Activated CD4-positive, alpha-beta T cell treated with anti-CD3 and anti-CD28 coated beads, Interleukin-2, amount 10 ng/mL, durations not matched to agents 7 days and 5 days (primary cell): ENCODE results near the gene MAPK10. TPM values are rescaled to one million over a fixed set of nuclear protein-coding genes. Genes with fewer than 3 reads are reported as not detected.

Experiments
- CTCF ChIA-PET: fragments of 350-600 bp; sonication (Branson Sonifier 250); formaldehyde crosslinking; loops from one replicate; lab custom pipeline; 2021; ENCODE audit warnings: antibody characterized with exemption; lab: Charles Lee
- POLR2A ChIA-PET: fragments of 350-600 bp; sonication (Branson Sonifier 250); formaldehyde crosslinking; loops from one replicate; lab custom pipeline; 2021; ENCODE audit warnings: antibody characterized with exemption; lab: Charles Lee
- DNase-seq: peaks from one replicate; pipeline ENCODE4 v3.0.0-alpha.2; 2020
- H3K27ac Mint-ChIP-seq: one replicate; pipeline ENCODE4 v1.8.0; 2021; ENCODE audit warnings: mild to moderate bottlenecking, moderate library complexity, mixed read lengths
- H3K27me3 Mint-ChIP-seq: one replicate; pipeline ENCODE4 v1.8.0; 2021; ENCODE audit warnings: mixed read lengths
- H3K36me3 Mint-ChIP-seq: one replicate; pipeline ENCODE4 v1.8.0; 2021; ENCODE audit warnings: low read depth, mixed read lengths
- H3K4me1 Mint-ChIP-seq: one replicate; pipeline ENCODE4 v1.8.0; 2021; ENCODE audit warnings: mixed read lengths
- H3K4me3 Mint-ChIP-seq: one replicate; pipeline ENCODE4 v1.8.0; 2021; ENCODE audit warnings: mild to moderate bottlenecking, moderate library complexity, mixed read lengths
- H3K9me3 Mint-ChIP-seq: one replicate; pipeline ENCODE4 v1.8.0; 2021; ENCODE audit warnings: mixed read lengths
- total RNA-seq, 2 experiments: library from RNA; stranded (reverse); gene quantifications; one replicate each; pipeline ENCODE4 v1.2.3, GENCODE V29; 2021

The MAPK10 gene
- total RNA-seq: not detected

DNA sequence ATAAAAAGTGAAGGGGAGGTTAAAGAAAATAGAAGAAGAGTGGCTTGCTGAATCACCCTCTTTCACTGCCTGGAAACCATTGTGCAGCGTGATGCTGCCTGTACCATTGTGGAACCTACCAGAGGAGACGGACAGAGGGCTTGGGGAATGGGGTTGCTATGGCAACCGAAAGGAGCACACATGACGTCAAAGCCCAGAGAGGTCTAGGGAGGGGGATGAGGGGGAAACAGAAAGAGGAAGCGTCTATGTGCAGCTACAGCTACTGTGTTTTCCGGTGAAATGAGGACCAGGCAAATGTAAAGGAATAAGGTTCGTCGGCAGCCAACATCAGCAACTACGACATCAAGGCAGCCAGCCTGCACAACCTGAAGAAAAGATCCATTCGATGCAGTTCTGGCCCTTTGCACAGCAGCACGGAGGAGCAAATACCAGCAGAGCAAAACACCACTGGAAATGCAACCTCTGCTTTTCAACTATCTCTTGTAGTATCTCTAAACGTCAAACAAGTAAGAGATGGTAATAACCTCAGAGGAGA, at the start of gene MAPK10:
MAPK10 (minus strand) TSS at position 110 of the 535 bp plus-strand sequence.
- CTCF ChIA-PET: no interaction called here
- Mint-ChIP-seq H3K27me3 (peaks cover 8% of the 10 kb centered on the region), H3K9me3 (no peaks in the 10 kb centered on the region), H3K27ac (peak within 1 kb of the TSS; percentile 88), H3K4me3 (peak within 1 kb of the TSS; percentile 72), H3K36me3 (no peaks in the 10 kb centered on the region), H3K4me1 (peaks cover 18% of the 10 kb centered on the region)
- POLR2A ChIA-PET: no interaction called here
- peak; percentile 72 for DNase-seq

DNA sequence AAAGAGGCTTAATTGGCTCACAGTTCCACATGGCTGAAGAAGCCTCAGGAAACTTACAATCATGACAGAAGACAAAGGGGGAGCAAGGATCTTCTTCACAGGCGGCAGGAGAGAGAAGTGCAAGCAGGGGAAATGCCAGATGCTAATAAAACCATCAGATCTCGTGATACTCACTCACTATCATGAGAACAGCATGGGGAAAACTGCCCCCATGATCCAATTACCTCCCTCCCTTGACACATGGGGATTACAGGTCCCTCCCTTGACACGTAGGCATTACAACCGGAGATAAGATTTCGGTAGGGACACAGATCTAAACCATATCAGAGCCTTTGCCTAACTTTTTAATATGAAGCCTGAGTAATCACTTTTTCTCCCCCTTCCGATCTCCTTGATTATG, 43.7 kb upstream of the MAPK10 start:
- peaks cover 3% of the 10 kb centered on the region for H3K9me3 Mint-ChIP-seq

DNA sequence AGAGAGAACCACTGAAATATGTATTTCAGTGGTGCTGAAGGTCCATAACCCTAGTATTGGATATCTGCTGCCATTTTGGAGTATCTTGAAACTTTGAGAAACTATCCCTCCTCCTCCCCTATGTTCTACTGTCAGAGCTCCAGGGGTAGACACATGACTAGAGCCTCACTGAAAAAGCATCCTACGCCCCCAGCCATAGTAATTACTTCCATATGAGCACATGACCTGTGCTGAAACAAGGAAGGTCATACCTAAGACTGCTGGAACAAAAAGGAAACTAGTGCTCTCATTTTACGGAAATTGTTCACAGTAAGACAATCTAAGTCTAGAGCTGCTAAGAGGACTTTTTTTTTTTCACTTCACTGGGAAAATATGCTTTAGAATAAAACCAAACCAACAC, 42.0 kb upstream of the MAPK10 start:
- ChIA-PET POLR2A (no interaction called here), CTCF (no interaction called here)

More for the DNA sequence above, 43.7 kb upstream of the MAPK10 start:
- ChIA-PET POLR2A (no interaction called here), CTCF (no interaction called here)
- Mint-ChIP-seq H3K27me3 (peaks cover 2% of the 10 kb centered on the region), H3K36me3 (no peaks in the 10 kb centered on the region), H3K4me1 (no peaks in the 10 kb centered on the region), H3K4me3 (no peak overlapping the region), H3K27ac (no peak overlapping the region)
- no peak for DNase-seq

DNA sequence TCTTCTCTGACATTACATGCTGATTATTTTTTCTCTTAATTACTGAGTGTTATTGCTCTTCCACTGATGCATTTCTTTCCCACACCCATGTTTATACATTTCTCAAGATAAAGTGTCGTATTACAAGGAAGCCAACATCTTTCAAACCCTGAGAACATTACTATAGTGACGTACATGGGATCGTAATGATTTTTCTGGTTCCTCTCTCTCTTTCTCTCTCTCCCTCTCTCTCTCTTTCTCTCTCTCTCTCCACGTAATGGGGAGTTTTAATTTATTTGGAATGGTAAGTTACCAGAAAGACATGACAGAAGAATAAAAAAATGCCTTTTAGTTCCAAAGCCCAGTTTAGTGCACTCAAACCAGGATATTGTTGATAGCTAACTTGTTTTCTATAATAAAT, 40.4 kb upstream of the MAPK10 start:
- H3K4me3 Mint-ChIP-seq: no peak overlapping the region
- no peaks in the 10 kb centered on the region for H3K4me1 Mint-ChIP-seq
- H3K27me3 Mint-ChIP-seq: peaks cover 2% of the 10 kb centered on the region
- H3K36me3 Mint-ChIP-seq: no peaks in the 10 kb centered on the region
- no peak for DNase-seq
- ChIA-PET POLR2A (no interaction called here), CTCF (no interaction called here)
- H3K27ac Mint-ChIP-seq: no peak overlapping the region
- H3K9me3 Mint-ChIP-seq: no peaks in the 10 kb centered on the region

More for the DNA sequence above, 42.0 kb upstream of the MAPK10 start:
- Mint-ChIP-seq H3K27ac (no peak overlapping the region), H3K27me3 (peaks cover 2% of the 10 kb centered on the region), H3K4me3 (no peak overlapping the region), H3K36me3 (no peaks in the 10 kb centered on the region), H3K9me3 (no peaks in the 10 kb centered on the region), H3K4me1 (no peaks in the 10 kb centered on the region)
- no peak for DNase-seq

DNA sequence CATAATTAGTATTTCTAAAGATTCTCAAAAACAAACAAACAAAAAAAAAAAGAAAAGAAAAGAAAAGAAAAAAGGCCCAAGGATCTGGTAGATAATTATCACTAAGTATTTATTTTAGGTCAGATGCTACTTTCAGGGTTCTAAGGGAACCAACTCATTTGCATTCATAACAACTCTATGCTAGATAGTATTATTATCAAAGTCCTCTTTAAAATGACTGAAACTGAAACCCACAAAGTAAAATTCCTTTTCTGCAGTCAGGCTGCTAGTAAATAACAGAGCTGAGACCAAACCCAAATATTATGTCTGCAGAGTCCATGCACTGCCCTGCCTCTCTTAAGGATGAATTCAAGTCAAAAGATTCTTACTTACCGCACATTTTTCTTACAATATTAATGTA, 38.3 kb upstream of the MAPK10 start:
- H3K27me3 Mint-ChIP-seq: no peaks in the 10 kb centered on the region
- POLR2A ChIA-PET: no interaction called here
- no peak for DNase-seq
- no peak overlapping the region for H3K27ac Mint-ChIP-seq
- H3K4me3 Mint-ChIP-seq: no peak overlapping the region
- H3K36me3 Mint-ChIP-seq: no peaks in the 10 kb centered on the region
- no peaks in the 10 kb centered on the region for H3K4me1 Mint-ChIP-seq
- no peaks in the 10 kb centered on the region for H3K9me3 Mint-ChIP-seq
- CTCF ChIA-PET: no interaction called here

DNA sequence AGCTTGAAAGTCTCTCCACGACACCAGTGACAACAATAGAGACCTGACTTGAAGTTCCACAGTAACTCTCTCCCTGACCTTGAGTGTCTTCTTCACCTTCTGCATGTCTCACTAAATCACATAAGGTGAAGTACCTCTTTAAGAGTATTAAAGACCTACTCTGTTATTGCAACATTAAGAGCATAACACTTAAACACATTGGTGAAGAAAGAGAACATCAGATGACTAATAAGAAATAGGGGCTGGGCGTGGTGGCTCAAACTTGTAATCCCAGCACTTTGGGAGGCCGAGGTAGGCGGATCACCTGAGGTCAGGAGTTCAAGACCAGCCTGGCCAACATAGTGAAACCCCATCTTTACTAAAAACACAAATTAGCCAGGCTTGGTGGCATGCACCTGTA, 33.9 kb upstream of the MAPK10 start:
- peaks cover 2% of the 10 kb centered on the region for H3K27me3 Mint-ChIP-seq
- no peaks in the 10 kb centered on the region for H3K36me3 Mint-ChIP-seq
- H3K4me3 Mint-ChIP-seq: no peak overlapping the region
- ChIA-PET POLR2A (no interaction called here), CTCF (no interaction called here)
- H3K4me1 Mint-ChIP-seq: no peaks in the 10 kb centered on the region
- no peak overlapping the region for H3K27ac Mint-ChIP-seq
- no peak for DNase-seq
- H3K9me3 Mint-ChIP-seq: no peaks in the 10 kb centered on the region

DNA sequence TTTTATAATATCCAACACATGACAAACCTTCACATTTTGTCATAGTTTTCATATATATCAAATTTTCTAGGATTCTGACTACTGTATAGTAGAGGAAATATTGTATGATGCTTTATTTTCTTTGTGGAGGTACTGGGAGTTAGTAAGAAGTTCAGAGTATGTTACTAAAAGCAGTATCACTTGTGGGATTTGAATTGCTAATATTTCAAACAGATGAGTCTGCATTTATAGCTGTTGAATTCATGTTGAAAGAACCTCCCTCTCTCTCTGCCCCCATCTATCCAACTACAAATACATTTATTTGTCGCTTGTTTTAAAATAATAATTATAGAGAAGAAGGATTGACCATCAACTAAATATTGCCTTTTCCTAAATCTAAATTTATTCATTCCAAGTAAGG, 29.8 kb upstream of the MAPK10 start:
- peaks cover 7% of the 10 kb centered on the region for H3K27me3 Mint-ChIP-seq
- H3K36me3 Mint-ChIP-seq: no peaks in the 10 kb centered on the region
- no peaks in the 10 kb centered on the region for H3K9me3 Mint-ChIP-seq
- CTCF ChIA-PET: interaction anchor here (0.6 kb wide), 1 partner anchor 157 kb away, joined by 3 read pairs; no protein-coding TSS in a partner anchor
- no peak overlapping the region for H3K27ac Mint-ChIP-seq
- no peak overlapping the region for H3K4me3 Mint-ChIP-seq
- DNase-seq: no peak
- POLR2A ChIA-PET: no interaction called here
- no peaks in the 10 kb centered on the region for H3K4me1 Mint-ChIP-seq

DNA sequence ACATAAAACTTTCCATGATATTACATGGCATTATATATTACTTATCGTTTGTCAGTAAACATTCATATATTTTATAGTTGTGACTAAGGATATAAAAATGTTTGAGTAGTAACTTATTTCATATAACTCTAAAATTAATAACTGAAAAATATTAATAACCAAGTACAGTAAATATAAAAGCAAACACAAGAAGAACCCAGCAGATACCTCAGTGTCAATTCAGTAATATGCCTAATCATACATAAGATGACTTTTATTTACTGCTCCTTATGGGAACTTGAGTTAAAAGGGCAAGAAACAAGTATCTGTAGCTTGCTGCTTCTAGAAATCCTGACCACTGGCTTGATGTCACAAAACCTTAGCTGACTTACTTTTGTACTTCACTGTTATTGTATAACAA, 28.4 kb upstream of the MAPK10 start:
- CTCF ChIA-PET: no interaction called here
- Mint-ChIP-seq H3K4me1 (no peaks in the 10 kb centered on the region), H3K4me3 (no peak overlapping the region), H3K36me3 (no peaks in the 10 kb centered on the region), H3K27ac (no peak overlapping the region), H3K9me3 (no peaks in the 10 kb centered on the region), H3K27me3 (peaks cover 13% of the 10 kb centered on the region)
- POLR2A ChIA-PET: no interaction called here
- DNase-seq: no peak

DNA sequence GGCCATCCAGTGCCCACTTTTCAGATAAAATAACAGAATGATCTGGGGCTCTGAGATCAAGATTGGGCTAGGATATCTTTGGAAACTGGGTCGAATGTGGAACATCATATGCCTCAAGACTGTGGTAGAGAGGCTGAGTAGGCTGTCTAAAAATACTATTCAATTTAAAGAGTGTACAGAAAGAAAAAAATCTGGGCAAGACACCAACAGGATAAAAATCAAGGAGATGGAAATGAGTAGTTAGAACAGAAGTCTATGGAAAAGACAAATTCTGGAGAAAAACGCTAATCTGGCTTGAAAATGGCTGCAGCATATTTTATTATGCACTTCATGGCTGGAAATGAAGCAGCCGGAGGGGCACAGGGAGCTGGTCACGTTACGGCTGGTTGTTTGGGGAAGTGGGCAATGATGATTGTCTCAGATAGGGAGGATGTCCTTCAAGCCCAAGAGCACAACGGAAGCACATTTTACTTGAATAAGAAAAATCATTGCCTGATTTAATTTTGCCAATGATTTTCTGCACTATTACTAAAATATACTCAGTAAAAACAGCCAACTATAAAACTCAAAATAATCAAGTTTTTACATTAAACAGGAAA, 27.1 kb upstream of the MAPK10 start:
- Mint-ChIP-seq H3K27ac (no peak overlapping the region), H3K4me1 (no peaks in the 10 kb centered on the region), H3K9me3 (no peaks in the 10 kb centered on the region), H3K36me3 (no peaks in the 10 kb centered on the region), H3K4me3 (no peak overlapping the region), H3K27me3 (peaks cover 11% of the 10 kb centered on the region)
- ChIA-PET POLR2A (no interaction called here), CTCF (no interaction called here)
- no peak for DNase-seq

DNA sequence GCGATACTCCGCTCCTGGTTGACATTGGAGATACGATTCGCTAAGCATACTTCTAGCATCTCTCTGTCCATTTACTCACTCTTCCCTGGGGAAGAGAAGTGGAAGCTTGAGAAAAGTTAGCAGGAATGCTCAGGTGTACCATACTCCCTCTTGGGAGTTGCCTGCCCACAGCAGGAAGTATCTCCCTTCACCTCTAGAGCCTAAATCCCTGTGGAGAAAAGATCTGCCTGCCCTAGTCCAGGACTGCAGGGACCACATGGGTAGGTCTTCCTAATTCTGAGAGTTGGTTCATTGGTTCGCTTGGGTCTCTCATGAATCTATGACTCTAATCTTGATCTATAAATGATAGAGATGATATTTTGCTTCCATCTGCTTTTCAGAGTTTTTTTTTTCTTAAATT, 26.3 kb upstream of the MAPK10 start:
- no peak for DNase-seq
- Mint-ChIP-seq H3K27ac (no peak overlapping the region), H3K9me3 (no peaks in the 10 kb centered on the region), H3K4me3 (no peak overlapping the region), H3K27me3 (peaks cover 11% of the 10 kb centered on the region), H3K36me3 (no peaks in the 10 kb centered on the region), H3K4me1 (no peaks in the 10 kb centered on the region)
- POLR2A ChIA-PET: no interaction called here
- CTCF ChIA-PET: no interaction called here

DNA sequence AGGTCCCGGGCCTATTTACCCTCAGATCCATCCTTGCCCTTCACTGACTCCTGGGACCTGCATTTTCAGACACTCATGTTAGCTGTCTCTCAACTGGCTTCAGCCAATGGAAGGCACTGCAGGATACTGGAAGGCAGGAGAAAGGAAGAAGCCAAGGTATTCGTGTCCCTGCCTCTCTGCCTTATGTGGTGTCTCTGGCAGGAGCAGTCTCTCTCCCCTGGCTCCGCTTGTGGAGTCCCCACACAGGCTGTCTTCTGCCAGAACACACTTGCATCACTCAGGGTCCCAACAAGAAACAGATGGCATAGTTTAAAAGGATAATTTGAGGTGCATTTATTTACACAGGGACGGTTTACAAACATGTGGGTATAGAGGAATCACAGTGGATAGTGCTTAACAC, 21.6 kb upstream of the MAPK10 start:
- Mint-ChIP-seq H3K36me3 (no peaks in the 10 kb centered on the region), H3K4me1 (no peaks in the 10 kb centered on the region), H3K9me3 (no peaks in the 10 kb centered on the region), H3K27ac (no peak overlapping the region), H3K4me3 (no peak overlapping the region), H3K27me3 (peaks cover 6% of the 10 kb centered on the region)
- ChIA-PET POLR2A (no interaction called here), CTCF (no interaction called here)
- no peak for DNase-seq

DNA sequence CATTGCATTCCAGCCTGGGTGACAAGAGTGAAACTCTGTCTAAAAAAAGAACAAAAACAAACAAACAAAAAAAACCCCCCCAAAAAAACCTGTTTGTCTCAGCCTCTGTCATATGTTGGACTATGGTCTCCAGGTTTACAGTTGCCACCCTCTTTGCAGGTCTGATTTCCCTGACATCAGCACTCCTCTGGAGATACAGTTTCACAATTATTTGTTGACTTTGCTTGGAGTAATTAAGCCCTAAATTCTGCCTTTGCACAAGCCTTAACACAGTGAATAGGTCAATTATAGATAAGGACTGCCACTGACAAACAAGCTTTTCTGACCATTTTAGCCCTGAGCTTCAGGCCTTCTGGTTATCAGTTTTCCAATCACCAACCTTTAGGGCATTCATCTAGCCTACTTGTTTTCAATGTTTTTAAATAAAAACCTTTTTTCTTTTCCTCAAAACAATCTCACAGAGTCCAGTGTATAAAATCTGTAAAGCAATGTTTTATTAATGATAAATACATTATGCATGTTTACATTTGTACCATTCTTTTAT, 20.4 kb upstream of the MAPK10 start:
- H3K9me3 Mint-ChIP-seq: no peaks in the 10 kb centered on the region
- no peak for DNase-seq
- CTCF ChIA-PET: no interaction called here
- H3K27me3 Mint-ChIP-seq: peaks cover 6% of the 10 kb centered on the region
- POLR2A ChIA-PET: no interaction called here
- H3K4me3 Mint-ChIP-seq: no peak overlapping the region
- no peaks in the 10 kb centered on the region for H3K4me1 Mint-ChIP-seq
- H3K27ac Mint-ChIP-seq: no peak overlapping the region
- no peaks in the 10 kb centered on the region for H3K36me3 Mint-ChIP-seq

DNA sequence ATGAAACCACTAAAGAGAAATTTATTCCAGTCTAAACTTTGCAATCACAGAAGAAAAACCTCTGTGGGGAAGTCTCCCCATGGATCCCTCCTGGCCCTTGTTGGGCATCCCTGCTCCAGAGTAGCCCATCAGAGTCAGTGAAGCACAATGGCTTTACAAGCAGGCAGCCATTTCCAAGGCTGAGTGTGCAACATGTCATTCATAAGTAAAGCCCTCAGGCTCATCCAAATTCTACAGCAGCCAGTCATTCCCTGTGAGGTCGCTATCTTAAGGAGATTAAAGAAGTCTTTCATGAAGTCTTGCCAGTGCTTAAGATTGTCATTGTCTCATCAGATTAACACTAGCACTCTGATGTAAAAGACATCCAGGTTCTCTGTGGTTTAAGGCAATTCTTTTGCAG, 17.0 kb upstream of the MAPK10 start:
- no peaks in the 10 kb centered on the region for H3K4me1 Mint-ChIP-seq
- H3K36me3 Mint-ChIP-seq: no peaks in the 10 kb centered on the region
- DNase-seq: no peak
- H3K27me3 Mint-ChIP-seq: peaks cover 2% of the 10 kb centered on the region
- CTCF ChIA-PET: no interaction called here
- POLR2A ChIA-PET: no interaction called here
- peaks cover 2% of the 10 kb centered on the region for H3K9me3 Mint-ChIP-seq
- no peak overlapping the region for H3K4me3 Mint-ChIP-seq
- H3K27ac Mint-ChIP-seq: no peak overlapping the region

DNA sequence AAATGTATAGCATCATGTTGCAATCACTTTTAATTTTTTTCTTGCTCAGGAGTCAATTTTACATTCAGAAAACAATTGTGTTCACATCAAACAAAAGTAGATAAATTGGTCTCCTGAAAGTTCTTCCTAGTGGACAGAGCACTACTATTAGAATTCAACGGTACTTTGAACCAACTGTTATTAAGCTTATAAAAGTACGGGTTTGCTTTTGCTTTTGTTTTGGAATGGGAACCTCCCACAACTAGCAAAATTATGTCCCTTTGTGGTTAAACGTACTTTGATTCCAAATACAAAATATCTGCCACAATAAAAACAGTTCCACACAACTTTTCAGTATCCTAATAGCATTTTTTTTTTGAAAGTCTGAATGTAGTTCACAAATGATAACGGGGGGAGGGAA, 8.6 kb upstream of the MAPK10 start:
- no peak overlapping the region for H3K27ac Mint-ChIP-seq
- POLR2A ChIA-PET: no interaction called here
- no peaks in the 10 kb centered on the region for H3K4me1 Mint-ChIP-seq
- DNase-seq: no peak
- H3K27me3 Mint-ChIP-seq: peaks cover 4% of the 10 kb centered on the region
- CTCF ChIA-PET: no interaction called here
- H3K4me3 Mint-ChIP-seq: no peak overlapping the region
- peaks cover 2% of the 10 kb centered on the region for H3K9me3 Mint-ChIP-seq
- H3K36me3 Mint-ChIP-seq: no peaks in the 10 kb centered on the region
